Kidney (tissue), 14 donors: Measurements from ENCODE around the gene ARHGEF7. TPM values are rescaled to one million over a fixed set of nuclear protein-coding genes. Genes with fewer than 3 reads are reported as not detected.

ENCODE experiments used
- DNase-seq, 5 donors: peaks; one replicate each; pipeline ENCODE4 v3.0.0-alpha.2; 2013 to 2020
- FAIRE-seq: peaks from 2 replicates; lab custom pipeline; 2012; peaks lifted over from hg19 to GRCh38; lab: Jason Lieb, UNC
- H3K27ac ChIP-seq, 2 donors: one replicate each; pipeline ENCODE4 v1.7.0; 2013; ENCODE audit warnings: low read depth in 2 of 2, low read length in 2 of 2, inconsistent platforms in 1 of 2
- H3K27me3 ChIP-seq: one replicate; pipeline ENCODE4 v1.7.1; 2013; ENCODE audit warnings: low read length, inconsistent platforms; ENCODE audit not compliant: control insufficient read depth, insufficient read depth
- H3K36me3 ChIP-seq, 3 donors: one replicate each; pipeline versions ENCODE4 v1.7.0 to v1.7.1; 2013; ENCODE audit warnings: low read length in 3 of 3, control low read depth in 1 of 3, inconsistent platforms in 1 of 3; ENCODE audit not compliant: insufficient read depth in 3 of 3, control insufficient read depth in 2 of 3
- H3K4me1 ChIP-seq, 3 donors: one replicate each; pipeline versions ENCODE4 v1.7.0 to v1.7.1; 2013; ENCODE audit warnings: low read length in 3 of 3, inconsistent platforms in 1 of 3, low read depth in 1 of 3; ENCODE audit not compliant: control insufficient read depth in 2 of 3, insufficient read depth in 2 of 3
- H3K4me3 ChIP-seq, 3 donors: one replicate each; pipeline versions ENCODE4 v1.7.0 to v1.8.1; 2013; ENCODE audit warnings: low read length in 3 of 3, control low read depth in 1 of 3, inconsistent platforms in 1 of 3
- H3K9ac ChIP-seq, 3 donors: one replicate each; pipeline versions ENCODE4 v1.7.0 to v1.7.1; 2013; ENCODE audit warnings: low read length in 3 of 3, control low read depth in 1 of 3, inconsistent platforms in 1 of 3
- H3K9me3 ChIP-seq, 3 donors: one replicate each; pipeline versions ENCODE4 v1.7.0 to v1.7.1; 2013; ENCODE audit warnings: low read length in 3 of 3, control low read depth in 1 of 3, inconsistent platforms in 1 of 3; ENCODE audit not compliant: control insufficient read depth in 2 of 3, insufficient read depth in 1 of 3
- intact Hi-C: fragments of 100-400 bp; cut with DNase I; formaldehyde crosslinking; loops from one replicate; pipeline ENCODE4 v1.11.1; 2022
- polyA plus RNA-seq: library from polyadenylated mRNA; stranded (reverse); fragments of 350-450 nt; fragmentation: Illumina TruSeq; extraction: RNeasy Lipid Tissue Mini Kit (QIAGEN cat#74804); gene quantifications from one replicate; pipeline ENCODE4 v1.2.3, GENCODE V29; 2014; ENCODE audit warnings: low read depth, low replicate concordance; ENCODE audit not compliant: insufficient read depth
- total RNA-seq: library from RNA; stranded (reverse); fragmentation: NEBNext Ultra II Directional; extraction: Animal tissue kit (Norgen Biotek cat#: 25700); gene quantifications from one replicate; pipeline ENCODE4 v1.2.1, GENCODE V29; 2021
- TF ChIP-seq, protein P1 (sequence below): IDR thresholded peaks from 3 replicates; pipeline ENCODE4 v1.5.1; 2012; ENCODE audit warnings: mild to moderate bottlenecking, moderate library complexity, borderline replicate concordance; ENCODE audit not compliant: insufficient read depth; ENCODE audit errors: extremely low read depth
- donor health status: control.
- donor health status: control.
- donor health status: control.
- donor health status: control.
- donor health status: control.
- donor health status: DM: yes; HTN: yes; CAD: no.
- donor health status: Normal renal cell carcinoma (clear cell type).

The ARHGEF7 gene
- total and polyA plus RNA-seq, 2 donors from 2014 or later, result 17.9 to 56.4 TPM

DNA sequence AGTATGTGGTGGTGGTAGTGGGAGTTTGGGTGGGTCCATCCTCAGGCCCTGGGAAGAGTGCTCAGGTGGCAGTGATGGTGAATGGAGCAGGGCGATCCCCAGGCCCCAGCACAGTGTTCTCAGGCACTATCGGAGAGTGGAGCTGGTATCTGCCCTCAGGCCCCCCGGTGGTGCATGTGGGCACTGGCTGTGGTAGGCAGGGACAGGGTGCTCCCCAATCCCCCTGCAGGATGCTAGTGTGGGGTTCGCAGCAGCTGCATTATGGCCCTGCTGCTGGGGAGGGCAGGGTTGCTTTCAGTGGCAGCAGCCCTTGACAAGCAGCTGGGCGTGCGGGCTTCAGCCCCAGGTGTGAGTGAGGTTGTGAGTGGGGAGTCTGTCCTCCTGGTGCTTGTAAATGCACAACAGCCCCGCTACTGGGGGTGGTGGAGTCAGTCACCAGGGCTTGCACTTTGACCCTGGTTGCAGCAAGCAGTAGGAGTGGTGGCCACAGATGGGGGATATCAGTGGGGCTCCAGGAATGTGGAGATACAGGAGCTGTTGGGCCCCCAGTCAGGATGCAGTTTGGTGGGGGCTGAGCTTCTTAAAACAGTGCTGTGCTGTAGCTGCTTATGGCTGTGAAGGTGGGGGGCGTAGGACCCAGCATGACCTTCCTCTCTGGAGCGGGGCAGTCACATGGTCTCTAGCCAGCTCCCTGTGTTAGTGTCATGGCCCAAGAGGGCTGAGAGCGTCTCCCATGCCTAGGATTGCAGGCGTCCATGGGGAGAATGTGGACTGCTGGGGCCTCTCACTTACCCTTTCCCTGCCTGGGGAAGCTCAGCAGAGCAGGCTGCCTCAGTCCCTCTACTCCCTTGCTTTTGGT lies 38.7 kb upstream of the ARHGEF7 start:
- intact Hi-C loops, result loop anchor here (10.0 kb wide), 1 partner anchor 148 kb away; no protein-coding TSS in a partner anchor
- no peak for FAIRE-seq
- H3K36me3 ChIP-seq, result no peaks in the 10 kb centered on the region

DNA sequence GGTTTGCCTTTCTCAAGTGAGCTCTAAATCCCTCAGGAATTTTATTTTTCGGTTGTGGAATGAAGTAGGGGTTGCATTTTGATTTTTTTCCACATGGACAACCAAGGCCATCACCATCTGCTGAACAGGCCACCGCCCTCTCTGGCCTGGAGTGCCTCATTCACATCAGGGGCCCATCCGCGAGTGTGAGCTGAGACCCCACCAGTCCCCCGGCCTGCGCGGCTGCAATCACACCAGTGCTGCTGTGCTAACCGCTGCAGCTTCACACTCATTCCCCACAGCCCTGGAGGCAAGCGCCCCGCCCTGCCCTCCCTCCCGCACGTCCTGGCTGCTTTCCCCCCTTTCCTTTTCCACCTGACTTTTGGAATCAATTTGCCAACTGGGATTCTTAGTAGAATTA lies 35.7 kb upstream of the ARHGEF7 start:
- H3K4me3 ChIP-seq, result no peak overlapping the region
- H3K27ac ChIP-seq, result no peak overlapping the region
- intact Hi-C loops, result loop anchor here (10.0 kb wide), 1 partner anchor 145 kb away; no protein-coding TSS in a partner anchor
- peaks cover 0 to 2% (median 0%) of the 10 kb centered on the region in 3 donors for H3K9me3 ChIP-seq
- TF ChIP-seq, protein P1, sequence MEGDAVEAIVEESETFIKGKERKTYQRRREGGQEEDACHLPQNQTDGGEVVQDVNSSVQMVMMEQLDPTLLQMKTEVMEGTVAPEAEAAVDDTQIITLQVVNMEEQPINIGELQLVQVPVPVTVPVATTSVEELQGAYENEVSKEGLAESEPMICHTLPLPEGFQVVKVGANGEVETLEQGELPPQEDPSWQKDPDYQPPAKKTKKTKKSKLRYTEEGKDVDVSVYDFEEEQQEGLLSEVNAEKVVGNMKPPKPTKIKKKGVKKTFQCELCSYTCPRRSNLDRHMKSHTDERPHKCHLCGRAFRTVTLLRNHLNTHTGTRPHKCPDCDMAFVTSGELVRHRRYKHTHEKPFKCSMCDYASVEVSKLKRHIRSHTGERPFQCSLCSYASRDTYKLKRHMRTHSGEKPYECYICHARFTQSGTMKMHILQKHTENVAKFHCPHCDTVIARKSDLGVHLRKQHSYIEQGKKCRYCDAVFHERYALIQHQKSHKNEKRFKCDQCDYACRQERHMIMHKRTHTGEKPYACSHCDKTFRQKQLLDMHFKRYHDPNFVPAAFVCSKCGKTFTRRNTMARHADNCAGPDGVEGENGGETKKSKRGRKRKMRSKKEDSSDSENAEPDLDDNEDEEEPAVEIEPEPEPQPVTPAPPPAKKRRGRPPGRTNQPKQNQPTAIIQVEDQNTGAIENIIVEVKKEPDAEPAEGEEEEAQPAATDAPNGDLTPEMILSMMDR, result no peak
- no peaks in the 10 kb centered on the region for H3K4me1 ChIP-seq
- H3K27me3 ChIP-seq, result no peaks in the 10 kb centered on the region
- DNase-seq, result no peak
- no peaks in the 10 kb centered on the region for H3K36me3 ChIP-seq
- H3K9ac ChIP-seq, result no peak overlapping the region
- no peak for FAIRE-seq

More for the DNA sequence above, 38.7 kb upstream of the ARHGEF7 start:
- Histone ChIP-seq H3K4me1 (no peaks in the 10 kb centered on the region), H3K4me3 (no peak overlapping the region), H3K9ac (no peak overlapping the region), H3K27ac (no peak overlapping the region), H3K27me3 (no peaks in the 10 kb centered on the region), H3K9me3 (peaks cover 0 to 6% (median 0%) of the 10 kb centered on the region in 3 donors)
- TF ChIP-seq, protein P1, result no peak
- no peak for DNase-seq

DNA sequence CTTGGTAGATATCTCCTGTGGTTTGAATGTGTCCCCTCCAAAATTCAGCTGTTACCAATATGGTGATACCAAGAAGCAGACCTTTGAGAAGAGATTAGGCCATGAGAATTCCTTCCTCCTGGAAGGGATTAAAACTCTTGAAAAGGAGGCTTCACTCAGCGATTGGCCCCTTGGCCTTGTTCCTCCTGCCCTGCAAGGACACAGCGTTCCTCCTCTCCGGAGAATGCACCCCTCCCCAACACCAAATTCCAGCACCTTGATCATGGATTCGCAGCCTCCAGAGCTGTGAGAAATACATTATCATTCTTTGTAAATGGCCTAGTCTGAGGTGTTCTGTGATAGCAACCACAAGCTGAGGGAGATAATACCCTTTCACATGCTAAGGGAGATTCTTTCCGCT lies 34.5 kb upstream of the ARHGEF7 start:
- DNase-seq (no peak), FAIRE-seq (no peak)
- no peaks in the 10 kb centered on the region for H3K36me3 ChIP-seq
- no peaks in the 10 kb centered on the region for H3K9me3 ChIP-seq
- H3K27me3 ChIP-seq, result no peaks in the 10 kb centered on the region
- H3K27ac ChIP-seq, result no peak overlapping the region
- intact Hi-C loops, result no loop called here
- H3K9ac ChIP-seq, result no peak overlapping the region
- no peaks in the 10 kb centered on the region for H3K4me1 ChIP-seq
- no peak overlapping the region for H3K4me3 ChIP-seq
- TF ChIP-seq, protein P1, result no peak
